CD4-positive, alpha-beta memory T cell (primary cell): Measurements from ENCODE around the gene ST8SIA1. TPM values are rescaled to one million over a fixed set of nuclear protein-coding genes. Genes with fewer than 3 reads are reported as not detected.

Experiments
- CTCF ChIA-PET: fragments of 350-600 bp; sonication (Branson Sonifier 250); formaldehyde crosslinking; loops from one replicate; lab custom pipeline; 2021; ENCODE audit warnings: inconsistent platforms; ENCODE audit not compliant: partially characterized antibody; lab: Charles Lee
- POLR2A ChIA-PET: fragments of 350-600 bp; sonication (Branson Sonifier 250); formaldehyde crosslinking; loops from one replicate; lab custom pipeline; 2021; ENCODE audit not compliant: partially characterized antibody; lab: Charles Lee
- DNase-seq, 5 donors: peaks; one replicate each; pipeline versions ENCODE4 v3.0.0 to v3.0.0-alpha.2; 2020 to 2022; ENCODE audit warnings: mixed read lengths in 1 of 5
- H3K27ac ChIP-seq: one replicate; pipeline ENCODE4 v1.7.0; 2013; ENCODE audit warnings: low read depth, low read length
- H3K27me3 ChIP-seq: 2 replicates; pipeline ENCODE4 v1.7.0; 2013; ENCODE audit warnings: mild to moderate bottlenecking, low read length, moderate library complexity; ENCODE audit not compliant: insufficient read depth
- H3K36me3 ChIP-seq: 2 replicates; pipeline ENCODE4 v1.7.0; 2013; ENCODE audit warnings: mild to moderate bottlenecking, low read length, moderate library complexity; ENCODE audit not compliant: insufficient read depth
- H3K4me1 ChIP-seq: 2 replicates; pipeline ENCODE4 v1.7.0; 2013; ENCODE audit warnings: mild to moderate bottlenecking, low read length, moderate library complexity; ENCODE audit not compliant: insufficient read depth
- H3K4me3 ChIP-seq, 2 donors: one replicate each; pipeline ENCODE4 v1.7.0; 2013; ENCODE audit warnings: low read length in 2 of 2, mild to moderate bottlenecking in 1 of 2
- H3K9me3 ChIP-seq, 2 donors: one replicate each; pipeline ENCODE4 v1.7.0; 2013; ENCODE audit warnings: low read length in 2 of 2, control low read depth in 1 of 2; ENCODE audit not compliant: control insufficient read depth in 1 of 2
- H3K27ac Mint-ChIP-seq, 7 donors: one replicate each; pipeline ENCODE4 v1.8.0; 2020 to 2021; ENCODE audit warnings: mixed read lengths in 7 of 7, mild to moderate bottlenecking in 6 of 7, inconsistent platforms in 3 of 7, moderate library complexity in 3 of 7
- H3K27me3 Mint-ChIP-seq, 2 donors: one replicate each; pipeline ENCODE4 v1.8.0; 2020 to 2021; ENCODE audit warnings: mixed read lengths in 2 of 2
- H3K36me3 Mint-ChIP-seq, 2 donors: one replicate each; pipeline ENCODE4 v1.8.0; 2020 to 2021; ENCODE audit warnings: mixed read lengths in 2 of 2, inconsistent platforms in 1 of 2, mild to moderate bottlenecking in 1 of 2
- H3K4me1 Mint-ChIP-seq, 4 donors: one replicate each; pipeline ENCODE4 v1.8.0; 2020 to 2021; ENCODE audit warnings: mixed read lengths in 4 of 4, mild to moderate bottlenecking in 1 of 4
- H3K4me3 Mint-ChIP-seq, 8 donors: one replicate each; pipeline ENCODE4 v1.8.0; 2020 to 2021; ENCODE audit warnings: mixed read lengths in 8 of 8, mild to moderate bottlenecking in 7 of 8, moderate library complexity in 6 of 8, inconsistent platforms in 3 of 8
- H3K9me3 Mint-ChIP-seq, 8 donors: one replicate each; pipeline ENCODE4 v1.8.0; 2020 to 2021; ENCODE audit warnings: mixed read lengths in 8 of 8, mild to moderate bottlenecking in 5 of 8, inconsistent platforms in 3 of 8, moderate library complexity in 1 of 8
- intact Hi-C: fragments of 100-400 bp; cut with micrococcal nuclease; formaldehyde crosslinking; loops from one replicate; pipeline ENCODE4 v1.15.1; 2023
- polyA plus RNA-seq, 2 donors: library from polyadenylated mRNA; unstranded; fragments of 300-500 nt; fragmentation: Illumina TruSeq; gene quantifications; one replicate each; pipeline ENCODE4 v1.2.3, GENCODE V29; 2021
- total RNA-seq, 2 experiments: library from RNA; stranded (reverse); gene quantifications; one replicate each; pipeline ENCODE4 v1.2.3, GENCODE V29; 2021

The ST8SIA1 gene
- total and polyA plus RNA-seq, 4 experiments from 2014 or later: 3.8 to 53.6 (median 29.6) TPM

DNA sequence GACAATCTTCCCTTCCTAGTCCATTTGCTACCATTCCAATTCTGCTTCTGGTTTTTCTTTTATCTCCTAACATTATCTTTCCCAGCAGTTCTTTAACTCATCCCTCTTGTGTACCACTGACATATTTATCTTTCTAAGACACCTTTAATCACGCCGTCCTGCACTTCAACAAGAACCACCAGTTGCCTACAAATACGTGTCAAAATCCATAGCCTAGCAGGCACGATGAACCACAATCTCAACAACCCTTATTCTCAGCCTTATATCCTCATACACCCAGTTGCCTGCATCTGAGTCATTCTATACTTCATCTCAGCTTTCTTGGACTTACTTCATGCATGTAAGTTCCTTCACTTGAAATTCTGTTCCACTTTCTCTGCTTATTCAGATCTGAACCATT lies 16.4 kb upstream of the ST8SIA1 start:
- Histone ChIP-seq H3K9me3 (no peaks in the 10 kb centered on the region), H3K4me1 (no peaks in the 10 kb centered on the region), H3K27ac (no peak overlapping the region), H3K36me3 (no peaks in the 10 kb centered on the region), H3K27me3 (no peaks in the 10 kb centered on the region), H3K4me3 (no peak overlapping the region)
- intact Hi-C loops: no loop called here
- no peak overlapping the region for H3K27ac Mint-ChIP-seq
- H3K9me3 Mint-ChIP-seq: peaks cover 0 to 5% (median 0%) of the 10 kb centered on the region in 8 donors
- H3K4me3 Mint-ChIP-seq: no peak overlapping the region
- ChIA-PET CTCF (interaction anchor here (2.4 kb wide), 1 partner anchor 15 kb away, joined by 11 read pairs; no protein-coding TSS in a partner anchor), POLR2A (no interaction called here)
- H3K27me3 Mint-ChIP-seq: no peaks in the 10 kb centered on the region
- no peak for DNase-seq
- no peaks in the 10 kb centered on the region for H3K36me3 Mint-ChIP-seq
- no peaks in the 10 kb centered on the region for H3K4me1 Mint-ChIP-seq

DNA sequence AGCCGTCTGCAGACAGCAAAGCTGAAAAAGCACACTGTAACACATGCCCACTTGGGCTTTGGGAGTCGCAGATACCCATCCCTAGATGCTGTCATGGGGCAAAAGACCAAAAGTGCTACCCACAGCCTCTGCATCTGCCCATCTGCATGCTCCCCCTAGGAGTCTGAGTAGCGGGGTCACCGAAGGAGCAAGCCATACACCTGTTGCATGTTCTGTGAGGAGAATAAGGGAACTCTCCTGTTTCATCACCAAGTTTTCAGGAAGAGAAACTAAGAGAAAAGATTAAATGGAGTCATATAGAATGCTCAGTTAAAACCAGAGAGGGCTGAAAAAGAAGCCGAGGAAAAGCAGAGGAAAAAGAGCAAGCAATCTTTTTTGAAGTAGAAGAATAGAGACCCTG lies 13.7 kb upstream of the ST8SIA1 start:
- no peak for DNase-seq
- H3K36me3 ChIP-seq: no peaks in the 10 kb centered on the region
- no peaks in the 10 kb centered on the region for H3K27me3 ChIP-seq
- H3K9me3 Mint-ChIP-seq: peaks cover 0 to 5% (median 1%) of the 10 kb centered on the region in 8 donors
- H3K27ac Mint-ChIP-seq: no peak overlapping the region
- H3K27ac ChIP-seq: no peak overlapping the region
- H3K36me3 Mint-ChIP-seq: no peaks in the 10 kb centered on the region
- H3K27me3 Mint-ChIP-seq: no peaks in the 10 kb centered on the region
- no peaks in the 10 kb centered on the region for H3K4me1 ChIP-seq
- ChIA-PET POLR2A (no interaction called here), CTCF (interaction anchor here (1.5 kb wide), 1 partner anchor 13 kb away, joined by 4 read pairs; no protein-coding TSS in a partner anchor)
- no peak overlapping the region for H3K4me3 ChIP-seq
- no peaks in the 10 kb centered on the region for H3K9me3 ChIP-seq
- H3K4me1 Mint-ChIP-seq: no peaks in the 10 kb centered on the region
- no peak overlapping the region for H3K4me3 Mint-ChIP-seq
- intact Hi-C loops: no loop called here

- Mint-ChIP-seq H3K27ac (peak overlapping the region in 1 of 7 donors; percentile 42), H3K4me1 (peaks cover 6 to 14% (median 9%) of the 10 kb centered on the region in 4 donors), H3K27me3 (peaks cover 0 to 2% of the 10 kb centered on the region in 2 donors), H3K4me3 (no peak overlapping the region), H3K9me3 (peaks cover 2 to 13% (median 6%) of the 10 kb centered on the region in 8 donors), H3K36me3 (peaks cover 7 to 12% of the 10 kb centered on the region in 2 donors)
- no peaks in the 10 kb centered on the region for H3K36me3 ChIP-seq
- H3K9me3 ChIP-seq: no peaks in the 10 kb centered on the region
- H3K4me3 ChIP-seq: no peak overlapping the region
- H3K27ac ChIP-seq: no peak overlapping the region
- ChIA-PET POLR2A (no interaction called here), CTCF (no interaction called here)
- intact Hi-C loops: no loop called here
- DNase-seq: no peak
- peaks cover 7% of the 10 kb centered on the region for H3K4me1 ChIP-seq
- H3K27me3 ChIP-seq: no peaks in the 10 kb centered on the region
Observed at GRCh38 chr12:22340143-22340542, 5.6 kb upstream of the ST8SIA1 start.

- Histone ChIP-seq H3K27ac (no peak overlapping the region), H3K4me3 (no peak overlapping the region), H3K27me3 (no peaks in the 10 kb centered on the region), H3K4me1 (peaks cover 7% of the 10 kb centered on the region), H3K9me3 (no peaks in the 10 kb centered on the region), H3K36me3 (no peaks in the 10 kb centered on the region)
- Mint-ChIP-seq H3K36me3 (peaks cover 11 to 12% of the 10 kb centered on the region in 2 donors), H3K27ac (peak overlapping the region in 1 of 7 donors; percentile 42), H3K9me3 (peaks cover 2 to 17% (median 6%) of the 10 kb centered on the region in 8 donors), H3K4me1 (peaks cover 6 to 18% (median 9%) of the 10 kb centered on the region in 4 donors), H3K27me3 (peaks cover 0 to 2% of the 10 kb centered on the region in 2 donors), H3K4me3 (no peak overlapping the region)
- DNase-seq: no peak
- ChIA-PET POLR2A (no interaction called here), CTCF (no interaction called here)
- intact Hi-C loops: loop anchor here (5.0 kb wide), 2 partner anchors 203 to 647 kb away; partner anchors contain the start of gene C2CD5
Observed at GRCh38 chr12:22339691-22340090, 5.2 kb upstream of the ST8SIA1 start.

DNA sequence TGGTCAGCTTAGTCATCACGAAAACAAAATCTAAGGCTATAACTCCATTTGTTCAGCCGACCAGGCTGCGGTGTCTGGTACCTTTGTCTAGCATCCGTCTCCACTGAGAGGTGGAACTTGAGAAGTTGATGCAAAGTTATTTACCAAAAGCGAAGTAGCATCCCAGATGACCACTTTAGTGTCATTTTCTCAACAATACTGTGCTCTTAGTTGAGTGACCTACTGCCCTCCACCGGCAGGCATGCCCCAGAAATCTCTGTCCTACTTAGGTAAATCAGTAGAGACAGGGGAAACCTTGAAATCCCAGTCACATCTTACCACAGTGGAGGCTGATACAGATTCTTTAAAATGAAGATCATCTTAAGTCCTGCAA lies 1.3 kb upstream of the ST8SIA1 start:
- H3K36me3 Mint-ChIP-seq: peaks cover 0 to 18% of the 10 kb centered on the region in 2 donors
- Histone ChIP-seq H3K36me3 (no peaks in the 10 kb centered on the region), H3K27me3 (no peaks in the 10 kb centered on the region), H3K4me3 (peak overlapping the region; percentile 71 to 93), H3K9me3 (no peaks in the 10 kb centered on the region), H3K27ac (peak overlapping the region; percentile 75), H3K4me1 (peaks cover 27% of the 10 kb centered on the region)
- DNase-seq: no peak
- peaks cover 0 to 2% of the 10 kb centered on the region in 2 donors for H3K27me3 Mint-ChIP-seq
- peak overlapping the region; percentile 92 to 98 (median 96) for H3K4me3 Mint-ChIP-seq
- H3K4me1 Mint-ChIP-seq: peaks cover 30 to 49% (median 31%) of the 10 kb centered on the region in 4 donors
- H3K9me3 Mint-ChIP-seq: peaks cover 0 to 8% (median 0%) of the 10 kb centered on the region in 8 donors
- CTCF ChIA-PET: interaction anchor here (0.8 to 2.1 kb wide), 51 partner anchors 9 to 683 kb away, joined by 3 to 42 read pairs (median 4); partner anchors contain the start of genes CMAS and ETNK1
- intact Hi-C loops: loop anchor here (1.0 to 5.0 kb wide), 11 partner anchors 15 to 643 kb away; partner anchors contain the start of genes C2CD5 and CMAS
- peak overlapping the region; percentile 90 to 99 (median 93) for H3K27ac Mint-ChIP-seq
- POLR2A ChIA-PET: interaction anchor here (0.6 to 3.2 kb wide), 35 partner anchors 9 to 725 kb away, joined by 3 to 64 read pairs (median 4); partner anchors contain the start of genes CMAS and ETNK1

DNA sequence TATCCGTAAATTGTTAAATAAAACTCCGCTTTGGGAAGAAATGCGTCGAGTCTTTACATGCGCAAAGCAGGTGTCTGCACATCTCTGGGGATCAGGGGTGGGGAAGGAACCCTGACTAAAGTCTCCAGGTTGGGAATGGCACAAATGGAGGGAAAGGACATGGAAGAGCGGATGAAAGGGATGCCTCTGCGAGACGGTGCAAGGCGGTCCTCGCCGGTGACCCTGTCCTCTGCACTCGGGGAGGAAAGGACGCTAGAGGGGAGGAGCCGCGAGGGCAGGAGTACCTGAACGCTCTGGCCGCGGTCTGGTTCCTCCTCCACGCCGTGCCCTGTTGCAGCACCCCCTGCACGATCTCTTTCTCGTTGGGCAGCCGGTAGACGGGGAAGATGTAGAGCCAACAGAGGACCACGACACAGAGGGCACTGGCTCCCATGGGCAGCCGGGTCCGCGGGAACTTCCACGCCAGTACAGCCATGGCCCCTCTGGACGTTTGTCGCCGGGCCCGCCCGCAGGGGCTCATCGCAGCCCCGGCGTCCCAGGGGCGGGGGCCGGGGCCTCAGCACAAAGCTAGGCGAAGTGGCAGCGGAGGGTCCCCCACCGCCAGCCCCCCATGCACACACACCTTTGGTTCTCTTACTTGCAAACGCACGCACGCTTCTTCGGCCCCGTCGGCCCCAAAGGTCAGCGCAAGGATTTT lies 646 bp downstream of the ST8SIA1 start:
- Mint-ChIP-seq H3K36me3 (peaks cover 0 to 19% of the 10 kb centered on the region in 2 donors), H3K4me3 (peak overlapping the region; percentile 92 to 98 (median 96)), H3K27ac (peak overlapping the region; percentile 81 to 99 (median 87)), H3K4me1 (peaks cover 48 to 68% (median 49%) of the 10 kb centered on the region in 4 donors), H3K27me3 (peaks cover 0 to 2% of the 10 kb centered on the region in 2 donors), H3K9me3 (peaks cover 0 to 8% (median 0%) of the 10 kb centered on the region in 8 donors)
- peak; percentile 11 to 52 (median 17) for DNase-seq
- Histone ChIP-seq H3K27ac (peak overlapping the region; percentile 75), H3K9me3 (no peaks in the 10 kb centered on the region), H3K4me1 (peaks cover 46% of the 10 kb centered on the region), H3K27me3 (no peaks in the 10 kb centered on the region), H3K4me3 (peak overlapping the region; percentile 53 to 93), H3K36me3 (no peaks in the 10 kb centered on the region)
- intact Hi-C loops: loop anchor here (2.0 to 5.0 kb wide), 5 partner anchors 13 to 897 kb away; partner anchors contain the start of genes ETNK1 and PYROXD1
- ChIA-PET CTCF (interaction anchor here (0.7 to 2.1 kb wide), 7 partner anchors 12 to 212 kb away, joined by 3 to 25 read pairs (median 3); no protein-coding TSS in a partner anchor), POLR2A (interaction anchor here (0.8 to 3.2 kb wide), 9 partner anchors 11 to 109 kb away, joined by 3 to 64 read pairs (median 4); no protein-coding TSS in a partner anchor)
